HG02588 (cell line): ENCODE measurements around the gene CA10.

Experiments
- ATAC-seq: cut with Tn5 transposase; IDR thresholded peaks from one replicate; pipeline ENCODE4 v1.9.1; 2021; ENCODE audit warnings: mild to moderate bottlenecking, moderate library complexity; ENCODE audit not compliant: unreplicated experiment

CA10 gene

GRCh38 chr17:51820766-51821165, 337.7 kb downstream of the CA10 start:
- ATAC-seq, result no peak

- ATAC-seq, result no peak
Observed at GRCh38 chr17:51820252-51820651, 338.3 kb downstream of the CA10 start.

- no peak for ATAC-seq
Observed at GRCh38 chr17:51819341-51820219, 338.9 kb downstream of the CA10 start.

- ATAC-seq, result no peak
Observed at GRCh38 chr17:51818777-51819176, 339.7 kb downstream of the CA10 start.

GRCh38 chr17:51817955-51818354, 340.6 kb downstream of the CA10 start:
- ATAC-seq, result no peak

- ATAC-seq, result no peak
Observed at GRCh38 chr17:51817117-51817516, 341.4 kb downstream of the CA10 start.

- no peak for ATAC-seq
Observed at GRCh38 chr17:51815097-51815496, 343.4 kb downstream of the CA10 start.

- ATAC-seq, result no peak
Observed at GRCh38 chr17:51814521-51814920, 344.0 kb downstream of the CA10 start.

GRCh38 chr17:51813784-51814174, 344.7 kb downstream of the CA10 start:
- no peak for ATAC-seq

- no peak for ATAC-seq
Observed at GRCh38 chr17:51813140-51813783, 345.3 kb downstream of the CA10 start.

GRCh38 chr17:51807460-51807859, 351.1 kb downstream of the CA10 start:
- no peak for ATAC-seq

- ATAC-seq, result no peak
Observed at GRCh38 chr17:51805765-51806164, 352.7 kb downstream of the CA10 start.

- no peak for ATAC-seq
Observed at GRCh38 chr17:51805185-51805584, 353.3 kb downstream of the CA10 start.

- no peak for ATAC-seq
Observed at GRCh38 chr17:51803161-51803560, 355.4 kb downstream of the CA10 start.

- no peak for ATAC-seq
Observed at GRCh38 chr17:51802544-51802943, 356.0 kb downstream of the CA10 start.

- no peak for ATAC-seq
Observed at GRCh38 chr17:51801626-51802025, 356.9 kb downstream of the CA10 start.

- no peak for ATAC-seq
Observed at GRCh38 chr17:51799981-51800380, 358.5 kb downstream of the CA10 start.

- ATAC-seq, result no peak
Observed at GRCh38 chr17:51799240-51799639, 359.3 kb downstream of the CA10 start.

GRCh38 chr17:51797150-51797549, 361.4 kb downstream of the CA10 start:
- ATAC-seq, result no peak

GRCh38 chr17:51796026-51796425, 362.5 kb downstream of the CA10 start:
- no peak for ATAC-seq

GRCh38 chr17:51795401-51795800, 363.1 kb downstream of the CA10 start:
- no peak for ATAC-seq

- no peak for ATAC-seq
Observed at GRCh38 chr17:51794466-51794865, 364.0 kb downstream of the CA10 start.
